Erythroblast (primary cell): ENCODE measurements around the gene ABCF1.

Experiments
- GATA1 ChIP-seq: IDR thresholded peaks from 2 replicates; pipeline ENCODE4 v1.6.1; 2011; ENCODE audit warnings: low read depth, mild to moderate bottlenecking, control low read depth, low read length, moderate library complexity
- POLR2A ChIP-seq: IDR thresholded peaks from 2 replicates; pipeline ENCODE4 v1.6.1; 2011; ENCODE audit warnings: mild to moderate bottlenecking, low read length

DNA sequence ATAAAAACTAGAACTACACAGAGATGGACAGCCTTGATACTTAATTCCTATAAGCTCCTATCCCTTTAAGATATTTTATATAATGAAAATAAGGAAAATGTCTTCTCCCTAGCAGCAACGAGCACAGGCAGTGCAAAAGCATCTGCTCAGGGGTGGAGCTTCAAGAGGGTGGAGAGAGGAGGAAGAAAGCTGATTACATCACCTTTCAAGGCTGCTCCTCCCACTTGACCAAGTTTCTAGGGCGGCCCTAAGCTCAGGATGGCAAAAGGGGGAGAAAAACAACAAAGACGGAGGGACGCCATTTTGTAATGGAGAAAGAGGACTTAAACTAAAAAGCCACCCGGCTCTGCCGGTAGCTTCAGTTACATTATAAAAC lies 43.6 kb downstream of the ABCF1 start:
- TF ChIP-seq POLR2A (peak; percentile 69), GATA1 (no peak)
